ENCODE data around the gene TPP1. TPM values are rescaled to one million over a fixed set of nuclear protein-coding genes. Genes with fewer than 3 reads are reported as not detected.
A peak's percentile ranks its signal among the peaks of the same experiment; 100 is the strongest.

Gene TPP1
- total RNA-seq, 4 donors from 2014 or later: 13.9 to 43.4 (median 19.6) TPM

GRCh38 chr11:6572215-6572614 is 47.0 kb downstream of the TPP1 start:
- Histone ChIP-seq H3K4me3 (no peak overlapping the region), H3K27ac (peak overlapping the region in 2 of 4 donors; percentile 80 to 86), H3K36me3 (peaks cover 0 to 3% of the 10 kb centered on the region in 2 donors), H3K9me3 (no peaks in the 10 kb centered on the region), H3K27me3 (no peaks in the 10 kb centered on the region), H3K4me1 (peaks cover 24 to 27% of the 10 kb centered on the region in 2 donors)
- ATAC-seq: no peak
- intact Hi-C loops (cut with DNase I; ENCODE audit: low total_unique reads) (no loop called here), in situ Hi-C loops (cut with MboI; ENCODE audit: low sequenced_read_pairs in 4 of 4) (no loop called here)
- no peak for DNase-seq
- no peak for TF ChIP-seq CTCF (IDR thresholded peaks at IDR 0.05 in 4 of 5, conservative IDR thresholded peaks at IDR 0.05 in 1 of 5)
- no peak for TF ChIP-seq POLR2A (IDR thresholded peaks at IDR 0.05)

- peak overlapping the region in 3 of 4 donors; percentile 74 to 86 (median 80) for H3K27ac ChIP-seq
- H3K4me1 ChIP-seq: peaks cover 25 to 26% of the 10 kb centered on the region in 2 donors
- no peak for TF ChIP-seq POLR2A (IDR thresholded peaks at IDR 0.05)
- in situ Hi-C loops (cut with MboI; ENCODE audit: low sequenced_read_pairs in 4 of 4): no loop called here
- H3K36me3 ChIP-seq: peaks cover 0 to 3% of the 10 kb centered on the region in 2 donors
- DNase-seq (no peak), ATAC-seq (no peak)
- no peaks in the 10 kb centered on the region for H3K9me3 ChIP-seq
- peak overlapping the region in 2 of 4 donors; percentile 8 to 35 for H3K4me3 ChIP-seq
- intact Hi-C loops (cut with DNase I; ENCODE audit: low total_unique reads): loop anchor here (1.0 kb wide), 1 partner anchor 31 kb away; no protein-coding TSS in a partner anchor
- H3K27me3 ChIP-seq: no peaks in the 10 kb centered on the region
Observed at GRCh38 chr11:6571434-6572008, 47.7 kb downstream of the TPP1 start.

- Histone ChIP-seq H3K4me3 (peak overlapping the region in 2 of 4 donors; percentile 8 to 35), H3K27me3 (no peaks in the 10 kb centered on the region), H3K27ac (peak overlapping the region in 3 of 4 donors; percentile 74 to 86 (median 80)), H3K9me3 (no peaks in the 10 kb centered on the region), H3K4me1 (peaks cover 25 to 28% of the 10 kb centered on the region in 2 donors), H3K36me3 (peaks cover 0 to 3% of the 10 kb centered on the region in 2 donors)
- DNase-seq (peak in 1 of 2 donors; percentile 89), ATAC-seq (peak in 1 of 2 donors; percentile 69)
- in situ Hi-C loops (cut with MboI; ENCODE audit: low sequenced_read_pairs in 4 of 4) (no loop called here), intact Hi-C loops (cut with DNase I; ENCODE audit: low total_unique reads) (loop anchor here (1.0 kb wide), 1 partner anchor 31 kb away; no protein-coding TSS in a partner anchor)
- TF ChIP-seq POLR2A (IDR thresholded peaks at IDR 0.05) (peak; percentile 53 to 71), CTCF (IDR thresholded peaks at IDR 0.05 in 4 of 5, conservative IDR thresholded peaks at IDR 0.05 in 1 of 5) (peak in 2 of 5 experiments; percentile 36 to 37)
Observed at GRCh38 chr11:6570691-6571427, 48.4 kb downstream of the TPP1 start.

GRCh38 chr11:6569706-6570105 is 49.5 kb downstream of the TPP1 start:
- TF ChIP-seq POLR2A (IDR thresholded peaks at IDR 0.05): no peak
- TF ChIP-seq CTCF (IDR thresholded peaks at IDR 0.05 in 4 of 5, conservative IDR thresholded peaks at IDR 0.05 in 1 of 5): no peak
- Histone ChIP-seq H3K27ac (peak overlapping the region in 2 of 4 donors; percentile 80 to 86), H3K4me3 (no peak overlapping the region), H3K36me3 (peaks cover 0 to 4% of the 10 kb centered on the region in 2 donors), H3K27me3 (no peaks in the 10 kb centered on the region), H3K9me3 (no peaks in the 10 kb centered on the region), H3K4me1 (peaks cover 25 to 28% of the 10 kb centered on the region in 2 donors)
- intact Hi-C loops (cut with DNase I; ENCODE audit: low total_unique reads): no loop called here
- in situ Hi-C loops (cut with MboI; ENCODE audit: low sequenced_read_pairs in 4 of 4): no loop called here
- ATAC-seq (no peak), DNase-seq (no peak)
